ENCODE results near the gene AP2M1.
"Not testable (repeated sequence)": the region's sequence is repeated elsewhere in the genome, so short reads cannot be mapped to it uniquely, and the experiment has no call there.

Gene AP2M1

DNA sequence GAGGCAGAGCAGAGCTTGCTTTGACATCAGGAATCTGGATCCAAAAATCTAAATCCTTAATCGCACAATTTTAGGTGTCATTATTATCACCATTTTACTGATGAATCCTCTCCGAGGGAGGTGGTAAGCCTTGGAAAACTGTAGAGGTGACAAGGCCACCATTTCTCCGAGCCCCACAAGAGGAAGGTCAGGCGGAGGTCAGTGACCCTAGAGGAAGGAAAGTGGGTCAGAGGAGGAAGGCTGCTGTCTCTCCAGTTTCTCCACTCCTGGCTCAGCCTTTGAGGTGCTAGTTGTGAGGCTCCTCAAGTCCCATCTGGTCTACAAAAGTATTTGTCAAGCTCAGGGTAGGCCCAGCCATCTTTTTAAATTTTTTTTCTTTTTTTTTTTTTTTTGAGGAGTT, 16.3 kb upstream of the AP2M1 start:
- no peak for DNase-seq

DNA sequence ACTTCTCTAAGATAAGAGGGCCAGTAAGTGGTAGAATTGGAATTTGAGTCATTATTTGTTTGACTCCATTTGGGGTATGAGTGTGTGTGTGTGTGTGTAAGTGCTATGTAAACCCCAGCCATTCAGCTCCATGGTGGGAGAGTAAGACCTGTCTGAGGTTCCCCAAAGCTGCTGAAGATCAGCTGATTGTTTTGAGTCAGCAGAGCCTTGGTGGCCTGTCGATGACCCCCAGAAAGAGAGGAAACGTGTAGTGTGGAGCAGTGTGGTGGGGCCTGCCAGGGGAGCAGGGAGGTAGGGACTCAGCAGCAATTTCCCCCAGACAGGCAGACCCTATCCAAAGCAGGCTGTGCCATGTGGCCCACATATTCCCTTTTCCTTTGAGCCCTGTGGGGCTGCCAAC, 14.2 kb upstream of the AP2M1 start:
- no peak for DNase-seq

DNA sequence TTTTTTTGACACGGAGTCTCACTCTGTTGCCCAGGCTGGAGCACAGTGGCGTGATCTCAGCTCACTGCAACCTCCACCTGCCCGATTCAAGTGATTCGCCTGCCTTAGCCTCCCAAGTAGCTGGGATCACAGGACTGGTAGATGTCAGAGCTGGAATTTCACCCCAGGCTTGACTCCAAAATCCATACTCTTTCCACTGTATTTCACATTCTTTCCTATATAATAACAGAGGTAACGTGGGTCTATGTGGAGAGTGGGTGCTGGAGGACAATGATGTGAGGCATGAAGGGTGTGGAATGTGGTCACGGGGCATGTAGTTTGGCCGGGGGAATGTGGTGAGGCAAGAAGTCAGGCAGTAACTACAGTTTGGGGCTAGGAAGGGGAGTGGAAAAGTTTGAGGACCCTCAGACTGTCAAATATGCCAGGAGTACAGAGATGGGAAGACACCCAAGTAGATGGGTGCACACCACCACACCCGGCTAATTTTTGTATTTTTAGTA, 12.0 kb upstream of the AP2M1 start:
- not testable (repeated sequence) for DNase-seq

DNA sequence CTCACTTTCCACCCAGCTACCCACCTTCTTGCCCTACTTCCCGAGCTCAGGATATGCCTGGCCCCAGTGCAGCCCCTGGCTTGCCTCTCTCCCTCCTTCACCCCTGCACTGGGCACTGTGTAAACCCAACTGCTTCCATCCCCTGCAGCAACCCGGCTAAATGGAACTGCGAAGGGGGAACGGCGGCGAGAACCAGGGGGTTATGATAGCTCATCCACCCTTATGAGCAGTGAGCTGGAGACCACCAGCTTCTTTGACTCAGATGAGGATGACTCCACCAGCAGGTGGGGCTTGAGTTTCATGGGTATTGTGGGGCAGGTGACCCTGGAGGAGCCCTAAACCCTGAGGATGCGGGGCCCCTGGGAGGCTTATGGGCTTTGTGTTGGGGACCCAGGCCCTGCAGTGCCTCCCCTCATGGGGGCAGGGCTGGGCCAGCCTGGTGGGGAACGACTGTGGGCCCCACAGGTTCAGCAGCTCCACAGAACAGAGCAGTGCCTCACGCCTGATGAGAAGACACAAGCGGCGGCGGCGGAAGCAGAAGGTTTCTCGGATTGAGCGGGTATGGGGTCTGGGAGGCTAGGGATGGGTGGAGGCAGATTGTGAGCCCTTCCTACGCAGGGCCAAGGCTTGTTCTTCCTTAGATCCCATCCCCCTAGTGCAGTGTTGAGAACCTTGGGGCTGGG, 9.9 kb upstream of the AP2M1 start:
- DNase-seq = no peak

DNA sequence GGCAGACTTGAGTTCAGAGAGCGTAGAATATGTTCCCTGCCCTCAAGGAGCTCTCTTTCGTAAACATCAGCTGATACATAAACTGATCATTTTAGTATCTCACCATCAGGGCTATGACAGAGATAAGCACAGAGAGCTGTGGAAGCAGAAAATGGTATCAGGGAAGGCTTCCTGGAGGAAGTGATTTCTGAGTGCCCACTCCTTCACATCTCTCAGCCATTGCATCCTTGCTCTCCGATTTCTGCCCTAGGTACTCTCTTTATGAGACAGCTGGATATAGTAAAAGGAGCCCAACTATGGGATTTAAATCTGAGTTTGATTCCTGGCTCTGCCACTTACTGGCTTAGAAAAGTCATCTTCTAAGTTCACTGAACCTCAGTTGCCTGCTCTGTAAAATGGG, 9.1 kb upstream of the AP2M1 start:
- DNase-seq = no peak

DNA sequence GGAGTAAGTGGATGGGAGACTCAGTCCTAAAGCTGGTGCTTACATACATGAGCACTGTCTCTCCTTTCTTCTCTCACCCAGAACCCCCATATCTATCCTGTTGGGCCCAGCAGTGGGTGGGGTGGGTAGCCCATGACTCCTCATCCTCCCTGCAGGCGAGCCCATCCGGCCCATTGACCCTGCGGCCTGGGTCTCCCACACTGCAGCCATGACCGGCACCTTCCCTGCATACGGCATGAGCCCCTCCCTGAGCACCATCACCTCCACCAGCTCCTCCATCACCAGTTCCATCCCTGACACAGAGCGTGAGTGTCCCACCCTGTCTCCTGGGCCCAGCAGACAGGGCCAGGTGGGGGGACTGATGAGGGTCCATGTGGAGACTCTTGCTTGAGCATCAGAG, 8.0 kb upstream of the AP2M1 start:
- DNase-seq = no peak

DNA sequence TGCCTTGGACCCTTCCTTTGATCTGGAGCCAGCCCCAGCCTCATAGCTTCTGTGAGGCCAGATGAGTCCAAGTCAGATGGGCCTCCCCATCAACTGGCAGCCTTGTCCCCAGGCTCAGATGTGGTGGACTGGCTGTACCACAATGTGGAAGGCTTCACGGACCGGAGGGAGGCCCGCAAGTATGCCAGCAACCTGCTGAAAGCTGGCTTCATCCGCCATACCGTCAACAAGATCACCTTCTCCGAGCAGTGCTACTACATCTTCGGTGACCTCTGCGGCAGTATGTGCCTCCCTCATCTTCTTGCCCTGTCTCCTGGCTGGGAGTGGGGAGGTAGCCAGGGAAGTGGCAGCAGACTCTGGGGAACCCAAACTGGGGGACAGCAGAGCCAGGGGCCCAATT, 6.9 kb upstream of the AP2M1 start:
- no peak for DNase-seq

DNA sequence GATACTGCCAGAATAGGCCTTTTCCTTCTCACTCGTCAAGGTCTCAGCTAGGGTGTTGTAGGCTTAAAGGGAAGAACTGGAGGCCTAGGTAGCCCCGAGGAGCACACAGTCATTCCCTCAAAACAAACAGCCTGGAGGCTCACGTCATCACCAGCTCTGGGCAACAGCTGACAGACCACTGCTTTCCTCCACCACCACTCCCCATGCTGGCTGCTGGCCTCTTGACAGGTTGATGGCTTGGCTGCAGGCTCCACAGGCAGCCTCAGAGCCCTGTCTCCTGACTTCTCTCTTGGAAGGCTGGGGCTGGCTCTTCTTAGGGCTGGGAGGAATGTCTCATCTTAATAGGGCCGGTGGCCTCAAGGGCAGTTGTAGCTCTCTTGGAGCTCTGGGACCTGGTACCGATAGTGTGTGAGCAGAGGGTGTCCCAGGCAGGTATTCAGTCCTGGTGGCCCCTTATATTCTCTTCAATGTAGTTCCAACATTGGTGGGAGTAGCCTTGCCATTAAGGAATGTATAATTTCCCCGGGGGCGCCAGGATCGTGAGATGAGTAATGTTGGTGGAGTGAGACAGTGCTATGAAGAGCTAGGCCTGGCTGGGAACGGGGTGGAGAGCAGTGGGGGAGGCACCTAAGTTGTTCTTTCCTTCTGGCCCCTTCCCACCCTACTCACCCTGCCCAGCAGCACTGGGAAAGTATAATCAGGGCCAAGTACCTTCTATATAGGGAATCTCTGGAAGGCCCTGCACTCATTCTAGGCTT, 6.1 kb upstream of the AP2M1 start:
- DNase-seq = no peak

DNA sequence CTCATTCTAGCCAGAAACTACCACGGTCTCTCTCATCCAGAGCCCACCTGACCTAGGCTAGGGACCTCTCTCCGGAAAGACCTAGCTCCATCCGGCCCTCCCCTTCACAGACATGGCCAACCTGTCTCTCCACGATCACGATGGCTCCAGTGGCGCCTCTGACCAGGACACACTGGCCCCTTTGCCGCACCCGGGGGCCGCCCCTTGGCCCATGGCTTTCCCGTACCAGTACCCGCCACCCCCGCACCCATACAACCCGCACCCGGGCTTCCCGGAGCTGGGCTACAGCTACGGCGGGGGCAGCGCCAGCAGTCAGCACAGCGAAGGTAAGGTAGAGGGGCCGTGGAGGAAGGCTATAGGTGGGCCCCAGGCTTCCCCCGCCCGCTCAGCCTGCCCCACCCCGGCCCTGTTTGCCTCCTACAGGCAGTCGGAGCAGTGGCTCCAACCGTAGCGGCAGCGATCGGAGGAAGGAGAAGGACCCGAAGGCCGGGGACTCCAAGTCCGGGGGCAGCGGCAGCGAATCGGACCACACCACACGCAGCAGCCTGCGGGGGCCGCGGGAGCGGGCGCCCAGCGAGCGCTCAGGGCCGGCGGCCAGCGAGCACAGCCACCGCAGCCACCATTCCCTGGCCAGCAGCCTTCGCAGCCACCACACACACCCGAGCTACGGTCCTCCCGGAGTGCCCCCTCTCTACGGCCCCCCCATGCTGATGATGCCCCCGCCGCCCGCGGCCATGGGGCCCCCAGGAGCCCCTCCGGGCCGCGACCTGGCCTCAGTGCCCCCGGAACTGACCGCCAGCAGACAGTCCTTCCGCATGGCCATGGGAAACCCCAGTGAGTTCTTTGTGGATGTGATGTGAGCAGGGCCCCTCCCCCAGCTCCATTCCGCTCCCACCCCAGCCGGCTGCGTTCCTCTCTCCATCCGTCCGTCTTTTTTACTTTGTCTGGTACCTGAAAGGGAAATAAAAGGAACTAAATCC, 4.5 kb upstream of the AP2M1 start:
- no peak for DNase-seq

DNA sequence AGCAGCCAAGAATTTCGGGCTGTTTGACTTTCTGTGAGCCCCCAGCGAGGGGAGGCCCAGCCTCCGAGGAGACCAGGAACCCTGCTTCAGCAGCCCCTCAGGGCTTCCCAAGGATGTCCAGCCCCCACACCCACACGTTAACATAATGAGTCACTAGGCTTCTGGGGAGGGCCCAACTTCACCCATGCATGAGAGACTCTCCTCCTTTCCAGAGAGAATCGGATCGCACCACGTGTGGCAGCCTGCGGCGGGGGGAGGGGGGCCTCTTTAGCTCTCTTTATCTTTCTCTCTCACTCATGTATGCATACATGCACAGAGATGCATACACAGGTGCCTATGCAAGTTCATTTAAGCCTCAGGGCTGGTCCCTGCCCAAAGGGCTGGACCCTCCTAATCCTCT, 3.1 kb upstream of the AP2M1 start:
- DNase-seq = no peak

DNA sequence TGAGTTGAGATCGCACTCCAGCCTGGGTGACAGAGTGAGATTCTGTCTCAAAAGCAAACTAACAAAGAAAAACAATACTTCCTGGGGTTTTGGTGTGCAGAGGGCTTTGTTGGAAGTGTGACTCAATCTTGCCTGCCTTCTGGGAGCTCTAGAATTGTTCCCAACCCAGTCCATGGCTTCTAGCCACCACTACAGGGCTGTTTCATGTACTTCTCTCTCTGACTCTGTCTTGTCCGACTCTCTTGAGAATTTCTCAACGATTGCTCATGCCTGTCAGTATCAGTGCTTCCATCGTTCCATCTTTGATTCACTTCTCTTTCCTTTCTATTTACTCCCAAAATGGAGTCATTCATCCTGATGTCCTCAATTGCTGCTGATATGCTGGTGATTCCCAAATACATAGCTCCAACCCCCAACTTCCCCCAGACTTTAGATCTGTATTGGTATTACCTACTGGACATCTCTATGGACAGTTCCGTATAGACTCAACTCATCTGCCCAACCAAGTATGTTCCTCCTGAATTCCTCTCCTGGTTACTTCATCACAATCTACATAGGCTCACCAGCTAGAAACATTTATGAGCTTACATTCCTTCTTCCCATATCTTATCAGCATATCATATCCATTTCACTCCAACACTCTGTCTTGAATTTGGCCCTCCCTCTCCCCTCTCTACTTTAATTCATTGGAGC, 1.8 kb upstream of the AP2M1 start:
- DNase-seq = no peak

DNA sequence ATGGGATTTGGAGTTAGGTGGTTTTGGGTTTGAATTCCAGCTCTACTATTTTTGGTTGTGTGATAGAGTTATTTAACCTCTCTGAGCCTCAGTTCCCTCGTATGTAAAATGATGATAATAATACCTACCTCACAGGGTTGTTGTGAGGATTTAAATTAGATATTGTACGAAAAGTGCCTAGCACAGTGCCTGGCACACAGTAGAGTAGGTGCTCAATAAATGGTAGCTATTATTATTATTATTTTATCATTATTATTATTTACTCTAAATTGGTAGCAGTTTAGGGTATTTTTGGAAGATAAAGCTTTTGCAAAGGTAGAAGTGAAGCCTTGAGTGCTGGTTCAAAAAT, 1.3 kb upstream of the AP2M1 start:
- DNase-seq = no peak

DNA sequence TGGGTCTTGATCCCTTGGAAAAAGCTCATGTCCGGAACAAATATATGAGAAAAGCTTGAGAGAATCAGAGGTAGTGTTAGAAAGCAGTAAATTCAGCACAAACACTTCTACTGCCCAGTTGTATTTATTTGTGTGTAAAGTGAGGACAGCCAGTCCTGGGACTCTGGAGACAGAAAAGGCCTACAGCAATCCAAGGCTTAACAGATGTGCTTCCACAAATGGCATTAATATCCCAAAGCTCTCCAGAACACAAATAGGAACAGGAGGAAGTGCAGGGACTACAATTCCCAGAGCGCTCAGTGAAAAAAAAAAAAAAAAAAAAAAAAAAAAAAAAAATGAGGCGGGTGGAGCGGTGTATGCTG, 390 bp upstream of the AP2M1 start:
- no peak for DNase-seq

DNA sequence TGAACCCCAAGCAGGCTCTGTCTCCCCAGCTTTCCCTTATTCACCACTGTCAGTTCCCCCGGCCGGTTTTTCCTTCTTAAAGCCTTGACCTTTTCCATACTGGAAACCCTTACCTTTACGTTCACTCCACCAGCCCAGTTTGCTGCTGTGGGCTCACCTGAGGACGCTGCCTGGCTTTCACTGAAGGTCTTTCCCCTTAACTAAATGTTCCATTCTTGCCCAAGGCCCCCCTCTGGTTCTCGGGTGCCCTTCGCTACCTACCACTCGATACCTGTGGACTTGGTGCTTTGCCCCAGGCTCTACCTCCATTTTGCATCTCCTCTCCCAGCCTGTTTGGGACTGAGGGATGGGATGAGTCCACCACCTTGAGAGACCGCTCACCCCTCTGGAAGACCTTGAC, 851 bp downstream of the AP2M1 start:
- no peak for DNase-seq

DNA sequence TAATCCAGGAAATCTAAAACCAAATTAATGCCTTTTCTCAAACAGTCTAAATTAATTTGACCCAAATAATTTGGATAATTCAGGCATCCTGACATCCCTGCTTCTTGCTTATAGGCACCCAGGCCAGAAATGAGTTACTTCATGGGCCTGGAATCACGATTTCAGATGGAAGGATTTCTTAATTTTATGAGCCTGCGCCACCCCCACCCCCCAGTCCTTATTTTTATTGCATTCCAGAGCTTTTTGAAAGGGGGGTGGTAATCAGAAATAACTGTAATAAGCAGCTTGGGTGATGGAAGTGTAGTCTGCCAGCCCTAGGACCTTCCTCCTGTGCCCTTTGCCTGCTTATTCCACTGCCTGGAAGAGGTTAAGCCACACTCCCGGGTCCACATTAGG, 1.3 kb downstream of the AP2M1 start:
- DNase-seq = no peak

DNA sequence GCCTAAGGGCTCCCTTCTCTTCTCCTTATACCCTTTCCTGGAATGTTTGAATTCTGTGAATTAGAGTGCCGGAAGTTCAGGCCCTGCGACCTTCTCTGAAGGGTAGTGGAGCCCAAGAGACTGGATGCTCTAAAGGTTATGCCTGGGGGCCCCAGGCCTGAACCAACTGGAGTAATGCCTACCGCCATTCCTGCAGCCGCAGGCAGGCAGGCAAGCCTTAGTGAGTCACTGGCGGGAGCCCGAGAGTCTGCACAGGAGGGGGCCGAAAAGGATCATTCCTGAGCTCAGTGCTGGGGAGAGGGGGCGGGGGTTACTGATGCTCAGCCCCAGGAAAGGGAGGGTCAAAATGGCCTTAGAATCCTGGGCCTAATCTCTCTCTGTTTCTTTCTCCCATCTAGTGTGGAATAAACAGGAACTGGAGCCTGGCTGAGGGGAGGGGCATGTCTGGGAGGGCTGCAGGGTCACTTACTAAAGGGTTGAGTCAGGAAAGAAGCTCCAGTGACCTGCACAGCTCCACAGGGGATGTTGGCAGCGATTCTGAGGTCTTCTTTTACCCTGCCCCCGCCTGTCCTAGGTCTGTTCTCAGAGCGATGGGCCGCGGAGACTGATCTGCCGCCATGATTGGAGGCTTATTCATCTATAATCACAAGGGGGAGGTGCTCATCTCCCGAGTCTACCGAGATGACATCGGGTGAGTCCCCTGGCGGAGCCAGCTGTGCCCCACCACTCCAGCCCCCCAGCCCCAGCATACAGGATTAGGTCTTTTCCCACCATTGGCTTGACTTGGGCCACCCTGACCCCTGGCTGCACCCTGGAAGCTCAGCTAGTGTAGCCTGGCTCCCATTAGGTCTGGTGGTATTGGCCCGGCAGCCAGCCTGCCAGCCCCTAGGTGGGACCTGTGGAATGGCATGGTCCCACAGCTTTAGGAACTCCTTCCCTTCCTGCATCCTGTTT, 2.0 kb downstream of the AP2M1 start:
- DNase-seq = no peak

DNA sequence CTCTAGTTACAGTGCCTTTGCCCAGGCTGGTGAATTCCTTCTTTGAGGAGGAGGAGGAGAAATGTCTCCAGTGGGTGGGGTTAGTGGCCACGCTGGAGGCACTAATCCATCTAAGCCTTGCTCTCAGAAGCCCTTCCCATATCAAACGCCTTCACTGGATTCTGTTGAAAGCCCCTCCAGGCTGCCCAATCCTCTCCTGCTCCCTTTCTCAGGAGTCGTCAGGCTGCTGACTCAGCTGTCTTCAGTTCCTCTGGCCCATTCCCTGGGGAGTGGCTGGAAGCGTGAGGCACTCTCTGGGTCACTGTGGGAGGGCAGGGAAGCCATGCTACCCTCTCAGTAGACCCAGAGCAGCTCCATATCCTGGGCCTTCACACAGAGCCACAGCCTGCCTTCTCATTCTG, 2.7 kb downstream of the AP2M1 start:
- DNase-seq = no peak

DNA sequence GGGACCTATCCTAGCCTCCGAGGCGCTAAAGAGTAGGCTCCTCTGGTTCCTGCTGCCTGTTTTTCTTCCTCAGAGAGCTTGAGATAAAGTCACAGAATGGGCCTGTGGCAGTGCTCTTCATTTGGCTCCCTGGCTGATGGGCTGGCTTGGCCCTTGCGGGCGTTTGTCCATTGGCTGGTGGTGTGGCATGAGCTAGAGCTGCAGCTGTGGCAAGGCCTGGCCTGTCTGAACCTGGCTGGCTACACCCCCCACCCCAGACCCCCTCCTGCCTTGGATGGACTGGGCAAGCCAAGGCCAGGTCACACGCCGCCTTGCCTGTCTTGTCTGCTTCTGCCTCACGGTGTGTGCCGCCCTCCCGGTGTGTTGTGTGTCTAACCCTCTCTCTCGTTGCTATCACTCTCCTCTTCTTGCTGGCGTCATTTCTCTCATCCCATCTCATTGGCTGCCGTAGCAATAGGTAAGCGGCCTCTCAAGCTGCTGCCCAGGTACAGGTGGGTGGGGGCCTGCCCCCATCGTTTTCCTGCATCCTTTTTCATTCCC, 3.2 kb downstream of the AP2M1 start:
- no peak for DNase-seq

DNA sequence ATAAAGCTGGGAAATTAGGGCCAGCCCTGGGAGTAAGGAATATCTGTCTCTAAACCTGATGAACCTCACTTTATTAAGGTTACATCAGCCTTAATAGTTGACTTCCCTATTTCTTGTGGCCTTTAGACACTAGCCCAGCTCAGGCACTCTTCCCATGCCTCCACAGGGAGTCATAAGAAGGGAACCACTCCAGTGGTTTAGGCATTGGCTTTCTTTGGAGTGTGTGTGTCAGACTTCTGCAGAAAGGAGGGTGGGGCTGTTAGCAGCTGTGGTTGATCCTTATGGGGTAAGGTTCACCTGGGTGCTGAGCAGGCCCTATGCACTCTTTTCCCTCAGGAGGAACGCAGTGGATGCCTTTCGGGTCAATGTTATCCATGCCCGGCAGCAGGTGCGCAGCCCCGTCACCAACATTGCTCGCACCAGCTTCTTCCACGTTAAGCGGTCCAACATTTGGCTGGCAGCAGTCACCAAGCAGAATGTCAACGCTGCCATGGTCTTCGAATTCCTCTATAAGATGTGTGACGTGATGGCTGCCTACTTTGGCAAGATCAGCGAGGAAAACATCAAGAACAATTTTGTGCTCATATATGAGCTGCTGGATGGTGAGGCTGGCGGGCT, 4.0 kb downstream of the AP2M1 start:
- DNase-seq = no peak

DNA sequence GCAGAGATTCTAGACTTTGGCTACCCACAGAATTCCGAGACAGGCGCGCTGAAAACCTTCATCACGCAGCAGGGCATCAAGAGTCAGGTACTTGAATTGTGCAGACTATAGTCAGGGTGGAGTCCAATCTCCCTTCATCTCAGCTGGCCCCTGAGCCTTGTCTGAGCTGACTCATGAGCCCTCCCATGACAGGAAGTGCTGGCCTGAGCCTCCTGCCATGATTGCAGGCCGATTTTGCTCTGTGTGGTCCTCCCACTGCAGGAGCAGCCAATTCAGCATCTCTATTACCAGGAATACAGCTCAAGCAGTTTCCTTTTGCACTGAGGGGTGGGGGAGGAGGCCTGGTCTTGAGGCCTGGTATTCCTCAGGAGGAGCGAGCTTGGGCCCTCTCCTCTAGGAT, 5.5 kb downstream of the AP2M1 start:
- no peak for DNase-seq

DNA sequence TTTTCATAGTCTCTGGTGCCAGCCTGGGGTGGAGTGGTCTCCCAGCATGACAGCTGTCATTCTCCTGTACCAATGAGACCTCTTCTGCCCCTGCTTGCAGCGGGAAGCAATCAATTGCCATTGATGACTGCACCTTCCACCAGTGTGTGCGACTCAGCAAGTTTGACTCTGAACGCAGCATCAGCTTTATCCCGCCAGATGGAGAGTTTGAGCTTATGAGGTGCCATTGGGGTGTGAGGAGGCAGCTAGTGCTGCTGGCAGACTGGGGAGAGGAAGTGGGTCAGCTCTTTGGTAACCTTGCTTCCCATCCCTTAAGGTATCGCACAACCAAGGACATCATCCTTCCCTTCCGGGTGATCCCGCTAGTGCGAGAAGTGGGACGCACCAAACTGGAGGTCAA, 6.9 kb downstream of the AP2M1 start:
- DNase-seq = no peak

Measured in activated CD4-positive, alpha-beta T cell treated with anti-CD3 and anti-CD28 coated beads, Interleukin-2, amount 50 U/mL, for 1 hour (primary cell).